Ecto neural progenitor cell (in vitro differentiated cells): Measurements from ENCODE around the gene EEPD1.

Experiments
- DNase-seq: peaks from one replicate; pipeline ENCODE4 v3.0.0-alpha.2; 2018; ENCODE audit warnings: low spot score

Gene EEPD1

DNA sequence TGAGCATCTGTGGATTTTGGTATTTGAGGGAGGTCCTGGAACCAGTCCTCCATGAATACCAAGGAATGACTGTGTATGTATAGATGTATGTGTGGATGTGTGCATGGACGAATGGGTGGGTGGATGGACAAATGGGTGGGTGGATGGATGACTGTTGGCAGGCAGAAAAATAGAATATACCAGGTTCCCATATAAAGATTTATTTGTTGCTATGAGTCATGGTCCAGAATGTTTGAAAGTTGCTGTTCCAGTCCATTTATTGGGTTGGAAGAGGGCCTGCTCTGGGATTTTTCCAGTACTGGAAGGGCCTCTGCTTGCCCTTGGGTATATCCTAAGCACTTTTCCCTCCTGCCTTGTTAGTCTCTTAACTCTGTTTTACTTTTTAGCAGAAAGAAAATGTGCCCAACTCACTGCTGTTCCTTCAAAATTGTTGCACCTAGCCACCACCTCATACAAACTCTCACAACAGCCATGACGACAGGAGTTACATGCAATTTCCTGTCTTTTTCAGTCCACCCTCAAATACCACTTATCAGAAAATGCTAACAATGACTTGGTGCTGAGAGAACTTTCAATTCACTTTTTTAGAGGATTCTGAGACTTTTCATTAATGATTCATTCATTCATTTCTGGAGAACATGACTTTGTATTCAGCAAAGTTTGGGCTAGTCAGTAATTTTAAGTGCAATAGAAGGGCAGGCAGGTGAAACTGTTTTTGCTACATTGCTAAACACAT is 108.1 kb downstream of the EEPD1 start:
- no peak for DNase-seq

DNA sequence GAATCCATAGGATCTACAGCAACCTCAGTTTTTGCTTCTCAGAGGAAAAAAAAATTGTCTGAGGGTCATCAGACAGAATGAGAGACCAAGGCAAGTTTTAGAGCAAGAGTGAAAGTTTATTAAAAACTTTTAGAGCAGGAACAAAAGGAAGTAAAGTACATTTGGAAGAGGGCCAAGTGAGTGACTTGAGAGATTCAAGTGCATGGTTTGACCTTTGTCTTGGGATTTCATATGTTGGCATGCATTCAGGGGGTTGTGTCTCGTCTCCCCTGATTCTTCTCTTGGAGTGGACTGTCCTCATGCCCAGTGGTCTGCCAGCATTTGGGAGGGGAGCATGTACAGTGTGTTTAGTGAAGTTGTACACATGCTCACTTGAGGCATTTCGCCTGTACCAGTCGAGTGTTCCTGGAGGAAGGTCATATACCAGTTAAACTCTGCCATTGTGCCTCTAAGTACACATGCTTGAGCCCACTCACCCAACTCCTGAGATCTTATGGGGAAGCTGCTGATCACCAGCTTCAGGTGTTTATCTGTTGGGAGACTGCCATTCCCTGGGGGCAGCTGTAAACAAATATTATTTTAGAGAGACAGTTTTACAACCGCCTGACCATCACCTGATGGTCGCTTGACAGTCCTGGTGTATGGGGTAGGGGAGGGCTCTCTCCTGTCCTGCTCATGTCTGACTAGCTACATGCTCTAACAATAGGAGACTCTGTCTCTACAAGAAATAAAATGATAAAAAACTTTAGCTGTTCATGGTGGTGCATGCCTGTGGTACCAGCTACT is 109.4 kb downstream of the EEPD1 start:
- no peak for DNase-seq

DNA sequence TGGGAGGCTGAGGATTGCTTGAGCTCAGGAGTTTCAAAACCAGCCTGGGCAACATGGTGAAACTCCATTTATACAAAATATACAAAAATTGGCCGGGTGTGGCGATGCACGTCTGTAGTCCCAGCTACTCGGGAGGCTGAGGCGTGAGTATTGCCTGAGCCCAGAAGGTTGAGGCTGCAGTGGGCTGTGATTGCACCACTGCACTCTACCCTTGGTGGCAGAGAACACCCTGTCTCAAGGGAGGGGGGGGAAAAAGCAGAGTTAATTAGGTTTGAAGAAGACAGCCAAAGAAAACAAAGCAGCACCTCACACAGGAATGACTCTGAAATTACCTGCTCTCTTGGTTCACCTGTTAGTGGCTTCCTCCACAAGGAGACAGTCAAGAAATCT is 110.0 kb downstream of the EEPD1 start:
- DNase-seq = no peak

DNA sequence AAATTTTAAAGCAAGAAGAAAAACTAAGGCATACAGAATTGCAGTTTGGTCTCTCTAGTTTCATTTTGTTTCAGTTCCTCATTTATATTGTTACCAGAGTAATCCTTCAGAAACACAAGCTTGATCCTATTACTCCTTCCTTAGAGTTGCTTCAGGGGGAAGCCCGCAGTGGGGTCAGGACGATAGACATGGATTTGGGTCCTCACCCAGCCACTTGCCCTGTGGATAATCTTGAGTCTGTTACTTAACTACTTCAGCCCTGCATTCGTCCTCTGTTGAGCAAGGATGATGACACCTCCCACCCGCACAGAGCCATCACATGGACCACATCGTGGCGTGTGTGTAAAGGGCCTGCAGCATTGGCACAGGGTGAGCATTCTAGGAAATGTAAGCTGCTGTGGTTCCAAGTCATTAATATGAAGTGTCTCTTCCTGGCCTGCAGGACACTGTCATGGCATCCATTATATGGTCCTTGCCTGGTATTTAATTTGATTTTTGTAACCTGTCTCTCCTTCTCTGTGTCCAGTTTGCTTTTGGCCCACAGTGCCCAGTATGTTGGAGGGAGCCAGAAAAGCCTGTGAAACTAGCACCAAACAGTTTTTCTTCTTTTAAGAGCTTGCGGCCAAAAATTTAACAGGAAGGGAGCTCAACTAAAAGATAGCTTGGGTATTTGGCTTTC is 111.2 kb downstream of the EEPD1 start:
- DNase-seq = no peak

DNA sequence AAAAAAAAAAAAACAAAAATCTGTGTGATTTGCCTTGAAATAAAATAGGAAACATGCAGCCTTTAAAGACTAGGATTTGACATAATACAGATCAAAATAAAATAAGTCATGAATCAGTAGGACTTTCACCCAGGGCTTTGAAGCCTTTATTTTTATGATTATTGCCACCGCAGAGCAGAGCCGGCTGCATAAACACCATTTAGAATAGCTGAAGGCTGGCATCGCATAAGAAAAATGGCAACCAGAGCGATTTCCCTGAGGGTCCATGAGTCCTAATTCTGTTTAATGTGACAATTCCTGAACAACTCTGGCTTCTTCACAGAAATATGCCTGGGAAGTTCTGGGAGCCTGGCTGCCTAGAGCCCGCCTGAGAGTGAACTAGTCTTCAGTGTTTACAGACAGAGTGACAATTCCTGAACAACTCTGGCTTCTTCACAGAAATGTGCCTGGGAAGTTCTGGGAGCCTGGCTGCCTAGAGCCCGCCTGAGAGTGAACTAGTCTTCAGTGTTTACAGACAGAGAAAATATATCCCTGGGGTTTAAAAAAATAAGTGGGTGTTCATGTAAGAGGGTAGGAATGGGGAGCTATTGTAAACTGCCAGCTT is 112.0 kb downstream of the EEPD1 start:
- DNase-seq = no peak

DNA sequence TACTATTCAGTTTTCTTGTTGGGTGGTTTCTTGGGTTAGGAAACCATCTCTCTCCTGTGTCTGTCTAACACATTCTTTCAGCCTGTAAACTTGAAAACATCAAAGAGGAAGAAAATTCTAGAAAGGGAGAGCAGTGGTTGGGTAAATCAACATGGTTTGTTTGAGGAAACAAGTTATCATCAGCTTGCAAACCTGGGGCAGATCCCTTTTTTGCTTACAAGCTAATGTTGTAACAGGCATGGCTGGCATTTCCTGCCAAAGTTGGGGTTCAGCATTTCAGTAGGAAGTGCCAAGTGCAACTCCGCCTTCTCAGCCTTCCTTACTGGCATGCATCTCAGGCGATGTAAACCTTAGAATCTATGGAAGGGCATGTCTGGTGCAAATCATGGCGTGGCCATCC is 112.6 kb downstream of the EEPD1 start:
- DNase-seq = no peak

DNA sequence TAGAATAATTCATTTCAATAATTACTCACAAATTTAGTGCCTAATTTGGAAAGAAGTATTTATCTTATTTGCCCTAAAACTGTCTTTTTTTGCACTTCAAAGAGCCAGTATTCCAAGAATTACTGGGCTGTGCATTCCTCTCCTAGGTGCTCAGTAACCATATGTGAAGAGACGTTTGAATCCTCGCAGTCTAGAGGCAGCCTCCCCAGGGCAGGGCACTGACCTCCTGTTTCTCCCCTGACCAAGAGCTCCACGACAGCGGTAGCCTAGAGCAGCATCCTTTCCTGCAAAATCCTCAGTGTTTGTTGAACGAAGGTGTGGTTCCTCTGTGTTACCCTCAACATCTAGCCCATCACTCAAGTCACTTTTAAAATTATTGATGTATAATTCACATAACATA is 113.1 kb downstream of the EEPD1 start:
- no peak for DNase-seq

DNA sequence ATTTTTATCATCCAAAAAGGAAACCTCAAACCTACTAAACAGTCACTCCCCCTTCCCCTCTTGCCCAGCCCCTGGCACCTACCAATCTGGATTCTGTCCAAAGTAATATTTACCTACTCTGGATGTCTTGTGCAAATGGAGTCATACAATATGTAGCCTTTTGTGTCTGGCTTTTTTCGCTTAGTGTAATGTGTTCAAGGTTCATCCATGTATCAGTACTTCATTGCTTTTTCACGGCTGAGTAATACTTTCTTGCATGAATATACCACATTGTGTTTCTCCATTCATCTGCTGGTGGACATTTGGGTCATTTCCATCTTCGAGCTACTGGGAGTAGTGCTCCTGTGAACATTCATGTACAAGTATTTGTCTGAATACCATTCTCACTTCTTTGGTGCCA is 113.6 kb downstream of the EEPD1 start:
- no peak for DNase-seq

DNA sequence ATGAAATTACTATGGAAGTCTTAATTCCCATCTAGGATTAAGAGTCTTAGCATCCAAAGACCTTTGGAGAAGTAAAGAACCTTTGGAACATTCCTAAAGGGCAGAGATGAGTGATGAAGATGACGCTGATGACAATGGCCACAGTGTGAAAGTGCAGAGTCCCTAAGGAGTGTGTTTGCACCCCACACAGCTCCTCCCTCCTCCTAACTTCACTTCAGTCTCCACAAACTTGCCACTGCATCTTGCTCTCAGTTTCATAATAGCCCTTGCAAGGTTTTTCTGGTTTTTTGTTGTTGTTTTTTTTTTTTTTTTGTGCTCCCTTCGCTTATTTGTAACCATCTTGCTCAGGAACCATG is 119.1 kb downstream of the EEPD1 start:
- no peak for DNase-seq

DNA sequence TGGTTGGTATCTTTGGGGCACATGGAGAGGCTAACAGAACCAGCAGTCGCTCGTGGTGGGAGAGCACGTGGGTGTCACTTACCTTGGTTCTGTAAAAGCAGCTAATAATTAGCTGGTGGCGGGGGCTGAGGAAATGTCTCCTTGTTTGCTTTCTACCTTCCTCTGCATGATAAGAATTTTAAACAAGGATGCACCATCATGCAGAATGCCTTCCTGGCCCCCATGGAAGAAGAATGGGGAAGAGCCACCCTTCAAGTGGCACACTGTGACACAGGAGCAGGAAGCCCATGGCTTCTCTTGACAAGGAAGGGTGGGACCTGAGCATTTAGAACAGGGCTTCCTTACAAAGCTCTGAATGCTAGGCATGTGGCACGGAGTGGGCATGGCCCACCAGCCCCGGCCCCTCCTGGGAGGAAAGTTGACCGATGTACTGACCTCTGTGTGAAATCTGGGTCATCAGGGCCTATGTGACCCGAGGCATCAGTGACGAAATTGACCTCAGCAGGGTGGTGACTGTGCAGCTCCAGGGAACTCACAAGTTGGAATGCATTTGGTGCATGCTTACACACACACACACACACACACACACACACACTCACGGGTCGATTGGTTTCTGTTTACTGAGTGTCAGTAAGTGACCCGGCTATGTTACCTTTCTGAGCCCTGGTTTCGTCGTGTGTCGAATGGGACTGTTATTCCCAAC is 119.7 kb downstream of the EEPD1 start:
- DNase-seq = peak; percentile 53

DNA sequence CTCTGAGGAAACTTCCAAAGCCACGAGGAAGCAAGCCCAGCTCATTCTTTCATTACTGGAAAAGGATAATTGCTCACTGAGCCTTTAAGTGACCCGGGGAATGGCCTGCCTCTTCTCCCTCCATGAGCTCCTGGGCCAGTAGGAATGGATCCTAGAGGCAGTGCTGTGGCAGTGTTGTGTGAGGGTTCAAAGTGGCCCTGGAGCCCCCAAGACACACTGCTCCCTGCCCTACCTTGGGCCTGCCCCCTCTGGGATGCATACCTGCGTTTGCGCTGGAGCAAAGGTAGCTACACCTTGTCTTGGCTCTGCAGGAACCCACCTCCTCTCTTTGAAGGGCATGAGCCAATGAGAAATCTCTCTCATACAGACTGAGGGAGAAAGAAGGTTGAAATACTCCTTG is 120.8 kb downstream of the EEPD1 start:
- peak; percentile 32 for DNase-seq

DNA sequence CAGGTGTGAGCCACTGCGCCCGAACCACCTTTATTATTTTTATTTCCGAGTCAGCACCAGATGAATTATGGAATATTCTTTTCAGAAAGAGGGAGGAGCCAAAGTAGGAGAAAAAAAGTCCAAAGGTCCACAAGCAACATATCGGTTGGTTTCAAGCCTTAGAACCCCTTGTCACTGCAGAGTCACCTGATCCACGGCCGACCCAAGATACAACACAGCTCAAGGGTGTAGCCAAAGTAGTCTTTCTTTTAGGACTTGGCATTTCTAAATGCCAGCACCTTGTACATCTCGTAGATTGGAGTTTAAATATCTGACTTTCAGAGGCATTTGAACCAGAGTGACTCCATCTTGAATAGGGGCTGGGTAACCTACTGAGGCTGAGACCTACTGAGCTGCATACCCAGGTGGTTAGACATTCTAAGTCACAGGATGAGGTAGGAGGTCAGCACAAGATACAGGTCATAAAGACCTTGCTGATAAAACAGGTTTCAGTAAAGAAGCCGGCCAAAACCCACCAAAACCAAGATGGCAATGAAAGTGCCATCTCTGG is 122.8 kb downstream of the EEPD1 start:
- no peak for DNase-seq

DNA sequence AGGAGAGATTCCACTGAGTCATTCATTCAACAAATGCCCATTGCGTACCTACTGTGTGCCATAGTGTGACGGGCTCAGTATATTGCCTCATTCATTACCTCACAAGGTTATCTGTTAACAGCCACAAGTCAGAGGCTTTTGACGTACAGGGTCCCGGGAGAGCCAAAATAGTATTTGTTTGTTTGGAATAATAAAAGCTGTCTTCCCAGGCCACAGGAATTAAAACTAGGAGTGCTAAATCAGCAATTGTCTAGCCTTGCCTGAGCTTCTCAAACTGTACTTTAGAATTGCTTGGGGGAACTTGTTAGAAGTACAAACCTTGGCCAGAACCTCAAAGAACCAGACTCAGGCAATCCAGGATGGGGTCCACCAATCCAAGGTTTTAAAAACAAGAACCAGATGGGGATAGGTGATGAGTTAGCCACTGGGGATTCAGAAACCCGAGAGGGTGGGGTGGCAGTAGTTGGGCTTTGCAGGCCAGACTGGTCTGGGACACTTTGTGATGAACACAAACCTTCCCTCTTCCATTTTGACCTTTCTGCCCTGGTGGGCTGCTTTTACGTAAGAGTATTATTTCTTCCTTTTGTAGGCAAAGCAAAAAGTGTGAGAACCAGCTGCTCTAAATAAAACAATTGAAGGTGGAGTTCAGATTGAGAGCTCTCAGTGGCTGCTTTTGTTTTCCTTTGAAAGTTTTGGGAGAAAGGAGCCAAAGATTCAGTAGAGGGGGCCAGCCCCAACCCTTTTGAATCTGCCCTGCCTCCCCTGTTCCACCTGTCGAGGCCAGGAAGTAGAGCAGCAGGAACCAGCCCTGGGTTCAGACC is 123.6 kb downstream of the EEPD1 start:
- peak; percentile 16 for DNase-seq

DNA sequence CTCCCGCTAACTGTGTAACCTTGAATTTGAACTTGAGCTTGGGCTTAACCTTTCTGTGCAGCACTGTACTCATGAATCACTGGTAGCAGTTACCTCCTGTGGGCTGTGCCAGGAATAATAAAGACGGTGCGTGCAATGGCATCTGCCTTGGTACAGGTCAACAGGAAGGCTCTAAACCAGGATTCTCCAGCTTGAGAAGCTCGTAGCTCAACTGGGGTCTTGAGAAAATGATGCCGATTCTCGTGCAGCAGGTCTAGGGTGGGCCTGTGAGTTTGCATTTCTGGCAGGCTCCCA is 124.1 kb downstream of the EEPD1 start:
- peak; percentile 40 for DNase-seq

DNA sequence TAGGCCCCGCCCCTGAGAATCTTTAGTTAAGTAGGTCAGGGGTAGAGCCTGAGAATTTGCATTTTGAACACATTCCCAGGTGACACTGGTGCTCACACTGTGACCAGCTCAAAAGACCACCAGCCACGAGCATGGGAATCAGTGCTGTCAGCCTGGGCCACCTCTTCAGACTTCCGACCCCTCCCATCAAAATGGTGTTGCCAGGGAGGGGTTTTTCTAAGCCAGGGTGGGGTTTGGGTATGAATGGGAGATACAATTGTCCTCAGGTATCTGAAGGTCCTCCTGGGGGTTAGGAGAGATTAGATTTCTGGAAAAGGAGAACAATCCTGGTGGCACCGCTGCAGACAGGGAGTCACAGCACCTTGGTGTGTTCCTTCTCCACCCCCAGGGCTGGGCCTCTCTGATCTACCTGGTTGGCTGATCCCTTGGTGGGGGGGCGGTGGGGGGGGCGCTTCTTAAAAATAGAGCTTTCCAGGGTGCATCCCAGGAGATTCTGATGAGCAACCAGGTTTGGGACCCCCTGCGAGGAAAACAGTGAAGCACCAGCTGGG is 125.1 kb downstream of the EEPD1 start:
- DNase-seq = peak; percentile 31

DNA sequence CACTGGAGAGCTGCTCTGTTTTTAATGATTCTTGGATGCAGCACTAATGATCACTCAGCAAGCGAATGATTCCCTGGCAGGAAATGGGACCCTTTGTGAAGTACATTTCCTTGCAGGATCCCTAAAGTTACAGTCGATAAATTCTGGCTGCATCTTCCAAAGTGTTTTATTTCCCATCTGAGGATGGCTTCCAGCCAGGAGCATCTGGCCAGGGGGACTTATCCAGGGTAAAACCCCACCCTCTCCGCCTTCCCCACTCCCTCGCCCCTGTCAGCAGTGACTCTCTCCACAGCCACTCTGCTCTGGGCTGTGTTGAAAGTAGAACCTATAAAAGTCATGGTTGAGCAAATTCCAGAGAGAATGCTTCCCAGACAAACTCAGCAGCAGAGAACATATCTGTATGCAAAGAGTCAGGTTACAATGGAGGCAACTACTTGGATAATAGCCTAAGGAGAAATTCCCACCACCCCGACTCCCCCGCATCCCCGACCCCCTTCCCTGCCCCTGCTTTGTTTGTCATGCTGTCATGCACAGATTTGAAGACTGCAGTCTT is 125.6 kb downstream of the EEPD1 start:
- DNase-seq = no peak

DNA sequence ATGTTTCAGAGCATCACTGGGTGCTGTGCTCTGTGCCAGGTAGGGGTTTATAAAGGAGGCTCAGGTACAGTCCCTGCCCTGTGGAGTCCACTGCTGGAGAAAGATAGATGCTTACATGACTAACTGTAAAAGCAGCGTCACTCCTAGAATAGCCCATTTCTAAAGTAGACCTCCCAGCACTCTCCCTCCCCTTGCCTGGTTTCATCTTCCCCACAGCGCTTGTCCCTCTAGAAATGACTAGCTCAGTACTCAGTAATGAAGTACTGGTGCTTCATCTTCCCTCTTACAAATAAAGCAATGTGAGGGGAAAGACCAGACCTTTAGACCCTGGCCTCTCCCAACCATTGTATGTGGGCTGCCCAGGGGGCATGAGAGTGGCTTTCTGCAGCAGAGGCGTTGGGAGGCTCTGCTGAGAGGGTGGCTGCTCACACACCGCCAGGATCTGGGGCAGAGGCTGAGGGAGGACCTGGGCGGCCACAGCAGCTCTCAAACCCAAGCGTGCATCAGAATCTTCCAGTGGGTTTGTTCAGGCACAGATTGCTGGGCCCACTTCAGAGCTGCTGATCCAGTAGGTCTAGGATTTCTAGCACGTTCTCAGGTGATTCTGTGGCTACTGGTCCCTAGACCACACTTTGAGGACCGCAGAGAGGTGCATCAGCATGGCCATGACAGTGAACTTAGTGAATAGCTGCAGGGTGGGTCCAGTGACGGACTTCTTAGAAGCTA is 126.3 kb downstream of the EEPD1 start:
- DNase-seq = no peak

DNA sequence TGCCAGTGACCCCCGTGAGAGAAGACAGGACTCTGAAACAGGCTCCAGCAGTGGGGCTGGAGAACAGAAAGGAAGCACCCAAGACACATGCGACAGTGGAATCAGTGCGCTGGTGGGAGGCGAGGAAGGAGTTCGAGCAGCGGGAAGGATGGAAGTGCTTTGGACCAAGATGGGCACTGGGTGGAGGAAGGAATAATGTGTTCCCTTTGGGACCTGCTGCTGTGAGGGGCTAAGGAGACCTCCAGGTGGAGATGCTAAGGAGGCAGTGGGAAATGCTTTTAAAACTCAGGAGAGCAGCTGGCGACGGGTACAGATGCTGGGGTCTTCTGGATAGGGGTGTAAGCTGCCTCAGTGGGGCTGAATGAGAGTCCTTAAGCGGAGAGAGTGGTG is 126.9 kb downstream of the EEPD1 start:
- DNase-seq = no peak

DNA sequence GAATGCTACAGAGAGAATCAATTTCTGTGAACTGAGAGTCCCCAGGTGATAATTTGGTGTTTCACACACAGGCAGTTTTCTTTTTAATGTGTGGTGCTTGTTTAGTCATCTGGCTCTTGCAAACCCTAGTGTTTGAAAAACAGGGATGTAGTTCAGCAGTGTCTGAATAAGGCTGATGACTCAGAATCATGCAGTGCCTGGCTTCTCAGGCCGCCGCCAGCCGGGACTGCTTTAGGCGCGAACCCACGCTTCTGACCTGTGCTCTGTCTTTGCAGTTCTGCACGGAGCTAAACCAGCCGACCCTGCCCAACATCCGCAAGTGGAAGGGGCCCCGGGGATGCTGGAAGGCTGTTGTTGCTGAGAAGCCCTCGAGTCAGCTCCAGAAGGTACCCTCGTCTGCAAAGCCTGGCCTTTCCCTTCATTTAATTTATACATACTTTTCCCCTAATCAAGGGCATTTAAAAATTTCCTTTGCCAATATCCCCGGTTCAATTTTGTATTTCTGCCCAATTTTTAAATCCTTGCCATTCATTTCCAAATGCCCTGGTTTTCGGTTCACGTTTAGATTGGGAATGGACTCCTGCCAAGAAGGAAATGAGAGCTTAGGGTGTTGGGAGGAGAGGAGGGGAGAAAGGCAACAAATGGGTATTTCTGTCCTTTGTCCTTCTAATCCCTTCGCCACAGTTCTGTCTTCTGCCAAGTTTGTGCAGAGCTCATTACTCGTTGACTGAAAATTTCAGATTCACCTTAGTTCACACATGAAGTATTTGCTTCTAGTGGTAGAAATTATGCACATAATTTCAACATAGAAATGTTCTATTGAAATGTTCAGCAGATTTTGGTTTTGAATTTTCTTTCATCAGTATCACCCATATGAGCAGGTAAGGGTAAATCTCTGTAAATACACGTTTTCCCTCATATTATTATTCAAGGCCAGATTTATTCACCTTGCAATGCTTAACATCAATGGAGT is 128.1 kb downstream of the EEPD1 start:
- peak; percentile 59 for DNase-seq
